Loucy (cell line): ENCODE measurements around the gene PYGM.

ENCODE experiments used
- H2AFZ ChIP-seq: fragments of 200-600 bp; sonication (generic); 2 replicates; pipeline ENCODE4 v1.6.0; 2016; ENCODE audit warnings: antibody characterized with exemption, mild to moderate bottlenecking, low read length, moderate library complexity
- H3F3A ChIP-seq: fragments of 200-600 bp; 2 replicates; pipeline ENCODE4 v1.6.0; 2016; ENCODE audit warnings: antibody characterized with exemption, low read depth, mild to moderate bottlenecking
- H3K27me3 ChIP-seq: fragments of 200-600 bp; sonication (generic); 2 replicates; pipeline ENCODE4 v1.6.1; 2014; ENCODE audit warnings: low read length, mild to moderate bottlenecking; ENCODE audit not compliant: insufficient read depth, poor library complexity, severe bottlenecking
- H3K36me3 ChIP-seq: fragments of 200-600 bp; sonication (generic); 2 replicates; pipeline ENCODE4 v1.6.1; 2016; ENCODE audit warnings: low read length; ENCODE audit not compliant: insufficient read depth
- H3K4me1 ChIP-seq: fragments of 200-600 bp; sonication (generic); 2 replicates; pipeline ENCODE4 v1.5.1; 2014; ENCODE audit warnings: low read length, mild to moderate bottlenecking; ENCODE audit not compliant: insufficient read depth, poor library complexity, severe bottlenecking
- H3K4me2 ChIP-seq: fragments of 200-600 bp; sonication (generic); 2 replicates; pipeline ENCODE4 v1.6.0; 2014; ENCODE audit warnings: antibody characterized with exemption, low read length, low read depth, mild to moderate bottlenecking; ENCODE audit not compliant: poor library complexity, severe bottlenecking
- H3K4me3 ChIP-seq: fragments of 200-600 bp; sonication (generic); 2 replicates; pipeline ENCODE4 v1.5.1; 2014; ENCODE audit warnings: low read length, mild to moderate bottlenecking, mixed read lengths; ENCODE audit not compliant: poor library complexity, severe bottlenecking
- H3K79me2 ChIP-seq: fragments of 200-600 bp; sonication (generic); 2 replicates; pipeline ENCODE4 v1.6.1; 2014; ENCODE audit warnings: low read length; ENCODE audit not compliant: insufficient read depth
- H3K9ac ChIP-seq: fragments of 200-600 bp; sonication (generic); 2 replicates; pipeline ENCODE4 v1.6.0; 2014; ENCODE audit warnings: mild to moderate bottlenecking, low read depth, low read length, moderate library complexity; ENCODE audit not compliant: poor library complexity, severe bottlenecking
- H3K9me2 ChIP-seq: fragments of 200-600 bp; sonication (generic); replicated peaks from 2 replicates; pipeline ENCODE4 v1.6.1; 2016; ENCODE audit warnings: low read depth, low read length, mixed read lengths
- H3K9me3 ChIP-seq: fragments of 200-600 bp; sonication (generic); 2 replicates; pipeline ENCODE4 v1.6.1; 2014; ENCODE audit warnings: mild to moderate bottlenecking, antibody characterized with exemption, low read length, low read depth; ENCODE audit not compliant: insufficient read depth
- H4K20me1 ChIP-seq: fragments of 200-600 bp; sonication (generic); 2 replicates; pipeline ENCODE4 v1.6.0; 2014; ENCODE audit warnings: antibody characterized with exemption, low read length, mild to moderate bottlenecking; ENCODE audit not compliant: insufficient read depth, poor library complexity, severe bottlenecking
- EZH2phosphoT487 ChIP-seq: fragments of 200-600 bp; IDR thresholded peaks from 2 replicates; pipeline ENCODE4 v1.6.1; 2018; ENCODE audit warnings: antibody characterized with exemption, mild to moderate bottlenecking, moderate library complexity, borderline replicate concordance
- TF ChIP-seq, protein P1 (sequence below): fragments of 200-600 bp; sonication (generic); conservative IDR thresholded peaks from 2 replicates; pipeline ENCODE4 v1.5.1; 2014; ENCODE audit warnings: mild to moderate bottlenecking, antibody characterized with exemption, low read length

The PYGM gene

DNA sequence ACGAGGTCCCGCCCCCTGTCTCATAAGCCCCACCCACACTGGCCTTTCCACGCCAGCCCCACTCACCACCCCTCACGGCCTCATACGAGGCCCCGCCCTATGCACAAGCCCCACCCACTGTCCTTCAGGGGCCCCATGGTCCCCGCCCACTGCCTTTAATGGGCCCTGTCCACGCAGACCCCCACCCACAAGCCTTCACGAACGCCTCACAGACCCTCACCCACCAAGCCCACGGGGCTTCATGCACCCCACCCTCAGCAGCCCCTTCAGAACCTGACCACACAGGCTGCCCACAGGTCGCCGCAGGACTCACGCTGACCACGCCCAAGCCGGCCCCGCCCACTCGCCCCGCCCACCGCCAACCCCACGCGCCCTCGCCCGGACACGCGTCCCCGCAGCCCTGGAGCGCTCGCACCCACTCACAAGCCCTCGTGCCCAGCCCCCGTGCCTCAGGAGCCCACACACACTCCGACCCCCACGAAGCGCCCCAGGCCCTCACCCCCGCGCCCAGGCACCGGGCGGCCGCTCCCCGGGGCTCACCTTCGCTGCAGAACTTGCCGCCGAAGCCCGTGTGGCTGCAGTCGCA lies 47.3 kb downstream of the PYGM start:
- Histone ChIP-seq H3F3A (no peaks in the 10 kb centered on the region), H3K36me3 (no peaks in the 10 kb centered on the region), H3K79me2 (no peaks in the 10 kb centered on the region), H4K20me1 (no peaks in the 10 kb centered on the region), H3K4me1 (no peaks in the 10 kb centered on the region), H3K4me3 (no peak overlapping the region), H3K9me3 (no peaks in the 10 kb centered on the region), H3K9ac (no peak overlapping the region), H3K9me2 (no peaks in the 10 kb centered on the region), H3K27me3 (no peaks in the 10 kb centered on the region), H3K4me2 (no peak overlapping the region), H2AFZ (no peak overlapping the region)
- TF ChIP-seq, protein P1, sequence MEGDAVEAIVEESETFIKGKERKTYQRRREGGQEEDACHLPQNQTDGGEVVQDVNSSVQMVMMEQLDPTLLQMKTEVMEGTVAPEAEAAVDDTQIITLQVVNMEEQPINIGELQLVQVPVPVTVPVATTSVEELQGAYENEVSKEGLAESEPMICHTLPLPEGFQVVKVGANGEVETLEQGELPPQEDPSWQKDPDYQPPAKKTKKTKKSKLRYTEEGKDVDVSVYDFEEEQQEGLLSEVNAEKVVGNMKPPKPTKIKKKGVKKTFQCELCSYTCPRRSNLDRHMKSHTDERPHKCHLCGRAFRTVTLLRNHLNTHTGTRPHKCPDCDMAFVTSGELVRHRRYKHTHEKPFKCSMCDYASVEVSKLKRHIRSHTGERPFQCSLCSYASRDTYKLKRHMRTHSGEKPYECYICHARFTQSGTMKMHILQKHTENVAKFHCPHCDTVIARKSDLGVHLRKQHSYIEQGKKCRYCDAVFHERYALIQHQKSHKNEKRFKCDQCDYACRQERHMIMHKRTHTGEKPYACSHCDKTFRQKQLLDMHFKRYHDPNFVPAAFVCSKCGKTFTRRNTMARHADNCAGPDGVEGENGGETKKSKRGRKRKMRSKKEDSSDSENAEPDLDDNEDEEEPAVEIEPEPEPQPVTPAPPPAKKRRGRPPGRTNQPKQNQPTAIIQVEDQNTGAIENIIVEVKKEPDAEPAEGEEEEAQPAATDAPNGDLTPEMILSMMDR, result no peak
- no peak for TF ChIP-seq EZH2phosphoT487

GRCh38 chr11:64711956-64712362 lies 47.8 kb downstream of the PYGM start:
- no peaks in the 10 kb centered on the region for H3K9me2 ChIP-seq
- no peaks in the 10 kb centered on the region for H4K20me1 ChIP-seq
- no peaks in the 10 kb centered on the region for H3K27me3 ChIP-seq
- H3K9ac ChIP-seq, result no peak overlapping the region
- no peaks in the 10 kb centered on the region for H3K79me2 ChIP-seq
- no peaks in the 10 kb centered on the region for H3F3A ChIP-seq
- no peaks in the 10 kb centered on the region for H3K4me1 ChIP-seq
- no peak overlapping the region for H2AFZ ChIP-seq
- H3K9me3 ChIP-seq, result no peaks in the 10 kb centered on the region
- no peak overlapping the region for H3K4me2 ChIP-seq
- no peak overlapping the region for H3K4me3 ChIP-seq
- no peaks in the 10 kb centered on the region for H3K36me3 ChIP-seq
- TF ChIP-seq, protein P1, result no peak
- no peak for TF ChIP-seq EZH2phosphoT487

GRCh38 chr11:64711138-64711955 lies 48.4 kb downstream of the PYGM start:
- H3K9me3 ChIP-seq, result no peaks in the 10 kb centered on the region
- H3K4me1 ChIP-seq, result no peaks in the 10 kb centered on the region
- H3K79me2 ChIP-seq, result no peaks in the 10 kb centered on the region
- H3F3A ChIP-seq, result no peaks in the 10 kb centered on the region
- H3K4me2 ChIP-seq, result no peak overlapping the region
- no peak overlapping the region for H3K4me3 ChIP-seq
- H3K36me3 ChIP-seq, result no peaks in the 10 kb centered on the region
- H3K27me3 ChIP-seq, result no peaks in the 10 kb centered on the region
- no peaks in the 10 kb centered on the region for H4K20me1 ChIP-seq
- H2AFZ ChIP-seq, result no peak overlapping the region
- no peak overlapping the region for H3K9ac ChIP-seq
- TF ChIP-seq EZH2phosphoT487, result no peak
- TF ChIP-seq, protein P1, result no peak
- H3K9me2 ChIP-seq, result no peaks in the 10 kb centered on the region
